Measurements from ENCODE around the gene SGPL1.

SGPL1 gene

GRCh38 chr10:70827086-70827757, 11.5 kb downstream of the SGPL1 start:
- DNase-seq (ENCODE audit: low spot score) = no peak

GRCh38 chr10:70828923-70829322, 13.2 kb downstream of the SGPL1 start:
- Histone ChIP-seq H3K4me1 (ENCODE audit: control insufficient read depth in 2 of 2, insufficient read depth in 1 of 2, low read depth in 1 of 2, low read length in 2 of 2) (no peaks in the 10 kb centered on the region), H2AK5ac (ENCODE audit: low read depth, low read length) (no peak overlapping the region), H3K18ac (ENCODE audit: low read length) (no peak overlapping the region), H3K27me3 (ENCODE audit: control insufficient read depth in 3 of 3, insufficient read depth in 3 of 3, low read depth in 1 of 3, low read length in 3 of 3) (no peaks in the 10 kb centered on the region), H3K36me3 (replicated peaks in 1 of 2; ENCODE audit: control insufficient read depth in 2 of 2, insufficient read depth in 2 of 2, low read length in 2 of 2) (peaks cover 2 to 62% of the 10 kb centered on the region in 2 donors), H3K79me1 (ENCODE audit: low read depth, low read length) (no peaks in the 10 kb centered on the region), H4K91ac (ENCODE audit: low read depth, low read length, poor library complexity) (no peak overlapping the region), H3K4ac (ENCODE audit: low read length) (no peak overlapping the region), H3K27ac (replicated peaks; ENCODE audit: low read length) (no peak overlapping the region), H3K23ac (ENCODE audit: low read depth, low read length, poor library complexity) (no peak overlapping the region), H2BK120ac (ENCODE audit: low read depth, low read length) (no peak overlapping the region), H3K14ac (ENCODE audit: low read length) (no peak overlapping the region), H3K9me3 (replicated peaks in 1 of 2; ENCODE audit: control insufficient read depth in 2 of 2, insufficient read depth in 1 of 2, low read depth in 1 of 2, low read length in 2 of 2) (no peaks in the 10 kb centered on the region), H3K4me2 (ENCODE audit: insufficient read depth, low read length, poor library complexity, severe bottlenecking) (no peak overlapping the region), H2BK15ac (ENCODE audit: low read length) (no peak overlapping the region), H2BK5ac (ENCODE audit: low read length) (no peak overlapping the region), H4K8ac (ENCODE audit: low read depth, low read length) (no peak overlapping the region), H2BK12ac (ENCODE audit: low read length) (no peak overlapping the region), H3K4me3 (ENCODE audit: low read length in 2 of 2) (no peak overlapping the region), H2AFZ (ENCODE audit: low read length) (no peak overlapping the region), H3K9ac (ENCODE audit: low read depth, low read length, poor library complexity) (no peak overlapping the region)
- DNase-seq (ENCODE audit: low spot score) = no peak
- no CpG with 5 or more reads among the region's 4 CpGs for WGBS, 2 donors (ENCODE audit: extremely low coverage in 2 of 2, insufficient read length in 2 of 2, insufficient replicate concordance in 1 of 2)

More at GRCh38 chr10:70827086-70827757, 11.5 kb downstream of the SGPL1 start:
- no peak overlapping the region for H3K14ac ChIP-seq (ENCODE audit: low read length)
- no peaks in the 10 kb centered on the region for H3K79me1 ChIP-seq (ENCODE audit: low read depth, low read length)
- no peak overlapping the region for H3K4me2 ChIP-seq (ENCODE audit: insufficient read depth, low read length, poor library complexity, severe bottlenecking)
- no peak overlapping the region for H4K8ac ChIP-seq (ENCODE audit: low read depth, low read length)
- H2BK15ac ChIP-seq (ENCODE audit: low read length) = no peak overlapping the region
- H3K4me3 ChIP-seq (ENCODE audit: low read length in 2 of 2) = no peak overlapping the region
- WGBS, 2 donors (ENCODE audit: extremely low coverage in 2 of 2, insufficient read length in 2 of 2, insufficient replicate concordance in 1 of 2) = no CpG with 5 or more reads among the region's 2 CpGs
- no peaks in the 10 kb centered on the region for H3K27me3 ChIP-seq (ENCODE audit: control insufficient read depth in 3 of 3, insufficient read depth in 3 of 3, low read depth in 1 of 3, low read length in 3 of 3)
- H2BK5ac ChIP-seq (ENCODE audit: low read length) = no peak overlapping the region
- no peak overlapping the region for H3K27ac ChIP-seq (replicated peaks; ENCODE audit: low read length)
- no peak overlapping the region for H4K91ac ChIP-seq (ENCODE audit: low read depth, low read length, poor library complexity)
- no peak overlapping the region for H2BK12ac ChIP-seq (ENCODE audit: low read length)
- no peaks in the 10 kb centered on the region for H3K9me3 ChIP-seq (replicated peaks in 1 of 2; ENCODE audit: control insufficient read depth in 2 of 2, insufficient read depth in 1 of 2, low read depth in 1 of 2, low read length in 2 of 2)
- no peak overlapping the region for H3K9ac ChIP-seq (ENCODE audit: low read depth, low read length, poor library complexity)
- no peaks in the 10 kb centered on the region for H3K4me1 ChIP-seq (ENCODE audit: control insufficient read depth in 2 of 2, insufficient read depth in 1 of 2, low read depth in 1 of 2, low read length in 2 of 2)
- no peak overlapping the region for H3K18ac ChIP-seq (ENCODE audit: low read length)
- H2AFZ ChIP-seq (ENCODE audit: low read length) = no peak overlapping the region
- H3K4ac ChIP-seq (ENCODE audit: low read length) = no peak overlapping the region
- no peak overlapping the region for H2BK120ac ChIP-seq (ENCODE audit: low read depth, low read length)
- peaks cover 2 to 64% of the 10 kb centered on the region in 2 donors for H3K36me3 ChIP-seq (replicated peaks in 1 of 2; ENCODE audit: control insufficient read depth in 2 of 2, insufficient read depth in 2 of 2, low read length in 2 of 2)
- H2AK5ac ChIP-seq (ENCODE audit: low read depth, low read length) = no peak overlapping the region
- H3K23ac ChIP-seq (ENCODE audit: low read depth, low read length, poor library complexity) = no peak overlapping the region

- H2AFZ ChIP-seq (ENCODE audit: low read length) = no peak overlapping the region
- H2BK12ac ChIP-seq (ENCODE audit: low read length) = no peak overlapping the region
- no peak overlapping the region for H3K4me2 ChIP-seq (ENCODE audit: insufficient read depth, low read length, poor library complexity, severe bottlenecking)
- H3K27me3 ChIP-seq (ENCODE audit: control insufficient read depth in 3 of 3, insufficient read depth in 3 of 3, low read depth in 1 of 3, low read length in 3 of 3) = no peaks in the 10 kb centered on the region
- H3K36me3 ChIP-seq (replicated peaks in 1 of 2; ENCODE audit: control insufficient read depth in 2 of 2, insufficient read depth in 2 of 2, low read length in 2 of 2) = peaks cover 2 to 62% of the 10 kb centered on the region in 2 donors
- no peak overlapping the region for H3K23ac ChIP-seq (ENCODE audit: low read depth, low read length, poor library complexity)
- H4K91ac ChIP-seq (ENCODE audit: low read depth, low read length, poor library complexity) = no peak overlapping the region
- no peak for DNase-seq (ENCODE audit: low spot score)
- no peak overlapping the region for H2BK5ac ChIP-seq (ENCODE audit: low read length)
- no peak overlapping the region for H3K4ac ChIP-seq (ENCODE audit: low read length)
- no peak overlapping the region for H3K9ac ChIP-seq (ENCODE audit: low read depth, low read length, poor library complexity)
- H2BK120ac ChIP-seq (ENCODE audit: low read depth, low read length) = no peak overlapping the region
- H3K4me3 ChIP-seq (ENCODE audit: low read length in 2 of 2) = no peak overlapping the region
- no peaks in the 10 kb centered on the region for H3K79me1 ChIP-seq (ENCODE audit: low read depth, low read length)
- no peak overlapping the region for H2AK5ac ChIP-seq (ENCODE audit: low read depth, low read length)
- WGBS, 2 donors (ENCODE audit: extremely low coverage in 2 of 2, insufficient read length in 2 of 2, insufficient replicate concordance in 1 of 2) = no CpG with 5 or more reads among the region's 5 CpGs
- no peak overlapping the region for H3K18ac ChIP-seq (ENCODE audit: low read length)
- no peaks in the 10 kb centered on the region for H3K4me1 ChIP-seq (ENCODE audit: control insufficient read depth in 2 of 2, insufficient read depth in 1 of 2, low read depth in 1 of 2, low read length in 2 of 2)
- no peak overlapping the region for H3K27ac ChIP-seq (replicated peaks; ENCODE audit: low read length)
- no peak overlapping the region for H4K8ac ChIP-seq (ENCODE audit: low read depth, low read length)
- H3K9me3 ChIP-seq (replicated peaks in 1 of 2; ENCODE audit: control insufficient read depth in 2 of 2, insufficient read depth in 1 of 2, low read depth in 1 of 2, low read length in 2 of 2) = no peaks in the 10 kb centered on the region
- no peak overlapping the region for H2BK15ac ChIP-seq (ENCODE audit: low read length)
- no peak overlapping the region for H3K14ac ChIP-seq (ENCODE audit: low read length)
Measured at GRCh38 chr10:70829543-70829942, 13.8 kb downstream of the SGPL1 start.

- H2AK5ac ChIP-seq (ENCODE audit: low read depth, low read length) = no peak overlapping the region
- H2BK15ac ChIP-seq (ENCODE audit: low read length) = no peak overlapping the region
- peaks cover 2 to 63% of the 10 kb centered on the region in 2 donors for H3K36me3 ChIP-seq (replicated peaks in 1 of 2; ENCODE audit: control insufficient read depth in 2 of 2, insufficient read depth in 2 of 2, low read length in 2 of 2)
- H3K4me1 ChIP-seq (ENCODE audit: control insufficient read depth in 2 of 2, insufficient read depth in 1 of 2, low read depth in 1 of 2, low read length in 2 of 2) = no peaks in the 10 kb centered on the region
- H4K8ac ChIP-seq (ENCODE audit: low read depth, low read length) = no peak overlapping the region
- no peak overlapping the region for H3K9ac ChIP-seq (ENCODE audit: low read depth, low read length, poor library complexity)
- no peak overlapping the region for H2AFZ ChIP-seq (ENCODE audit: low read length)
- no peak overlapping the region for H3K14ac ChIP-seq (ENCODE audit: low read length)
- H3K4ac ChIP-seq (ENCODE audit: low read length) = no peak overlapping the region
- no peak overlapping the region for H3K27ac ChIP-seq (replicated peaks; ENCODE audit: low read length)
- H3K27me3 ChIP-seq (ENCODE audit: control insufficient read depth in 3 of 3, insufficient read depth in 3 of 3, low read depth in 1 of 3, low read length in 3 of 3) = no peaks in the 10 kb centered on the region
- no peaks in the 10 kb centered on the region for H3K79me1 ChIP-seq (ENCODE audit: low read depth, low read length)
- no peak overlapping the region for H4K91ac ChIP-seq (ENCODE audit: low read depth, low read length, poor library complexity)
- no peak overlapping the region for H3K18ac ChIP-seq (ENCODE audit: low read length)
- no peak overlapping the region for H3K4me3 ChIP-seq (ENCODE audit: low read length in 2 of 2)
- no peak for DNase-seq (ENCODE audit: low spot score)
- H2BK12ac ChIP-seq (ENCODE audit: low read length) = no peak overlapping the region
- no peak overlapping the region for H3K4me2 ChIP-seq (ENCODE audit: insufficient read depth, low read length, poor library complexity, severe bottlenecking)
- H2BK5ac ChIP-seq (ENCODE audit: low read length) = no peak overlapping the region
- no peaks in the 10 kb centered on the region for H3K9me3 ChIP-seq (replicated peaks in 1 of 2; ENCODE audit: control insufficient read depth in 2 of 2, insufficient read depth in 1 of 2, low read depth in 1 of 2, low read length in 2 of 2)
- no peak overlapping the region for H3K23ac ChIP-seq (ENCODE audit: low read depth, low read length, poor library complexity)
- WGBS, 2 donors (ENCODE audit: extremely low coverage in 2 of 2, insufficient read length in 2 of 2, insufficient replicate concordance in 1 of 2) = no CpG with 5 or more reads among the region's 3 CpGs
- no peak overlapping the region for H2BK120ac ChIP-seq (ENCODE audit: low read depth, low read length)
Measured at GRCh38 chr10:70830164-70830563, 14.4 kb downstream of the SGPL1 start.
